K562 (cell line): Measurements from ENCODE around the gene STAU1. TPM values are rescaled to one million over a fixed set of nuclear protein-coding genes. Genes with fewer than 3 reads are reported as not detected.

Source experiments
- ATF1 ChIP-seq, 2 experiments: fragments of 450-650 bp in 1 of 2; IDR thresholded peaks; 2 replicates each; pipeline ENCODE4 v1.6.1; 2016; ENCODE audit warnings: missing compliant biosample characterization in 1 of 2, missing genetic modification characterization in 1 of 2
- CHD4 ChIP-seq: fragments of 200-600 bp; sonication (generic); IDR thresholded peaks from 3 replicates; pipeline ENCODE4 v1.6.1; 2012; ENCODE audit warnings: low read depth, mild to moderate bottlenecking, mixed read lengths, low read length, inconsistent platforms; ENCODE audit not compliant: insufficient read depth, insufficient replicate concordance, poor library complexity, severe bottlenecking
- ETV6 ChIP-seq, 3 experiments: fragments of 150-350 bp in 1 of 3; sonication (generic) in 1 of 3; formaldehyde crosslinking in 1 of 3; IDR thresholded peaks; 2 replicates each; pipeline versions ENCODE4 v1.6.1 to v1.8.0; 2014 to 2022; ENCODE audit warnings: borderline replicate concordance in 2 of 3, low read depth in 2 of 3, antibody characterized with exemption in 1 of 3, low read length in 1 of 3, mild to moderate bottlenecking in 1 of 3, missing genetic modification reagents in 1 of 3
- ZC3H8 ChIP-seq: fragments of 450-650 bp; IDR thresholded peaks from 2 replicates; pipeline ENCODE4 v1.6.1; 2017
- polyA plus RNA-seq, 8 experiments: library from polyadenylated mRNA; depleted of rRNA in 4 of 8; stranded (reverse) in 5 of 8; unstranded in 3 of 8; fragments of >200 nt; fragmentation: Nextera tagmentation in 2 of 8; fragmentation: Illumina TruSeq in 1 of 8; extraction: Ambion mirVana in 2 of 8; extraction: Trizol in 1 of 8; gene quantifications; 2 replicates each; pipeline versions ENCODE4 v1.2.1 to v1.2.3, GENCODE V29; 2011 to 2014; ENCODE audit warnings: inconsistent platforms in 1 of 8, missing spikeins in 1 of 8
- total RNA-seq, 7 experiments: library from RNA; depleted of rRNA in 6 of 7; stranded (reverse); fragments of >200 nt in 6 of 7; fragmentation: Illumina TruSeq in 2 of 7; extraction: Trizol in 2 of 7; gene quantifications; 2 replicates each; pipeline versions ENCODE4 v1.2.1 to v1.2.3, GENCODE V29; 2011 to 2021; ENCODE audit warnings: low replicate concordance in 1 of 7
- TF ChIP-seq, protein P1 (sequence below), 2 experiments: fragments of 450-650 bp; IDR thresholded peaks; 2 replicates each; pipeline ENCODE4 v1.6.1; 2018; ENCODE audit warnings: mild to moderate bottlenecking in 2 of 2, low read depth in 1 of 2; ENCODE audit not compliant: partially characterized antibody in 2 of 2
- TF ChIP-seq, protein P2 (sequence below): fragments of 450-650 bp; conservative IDR thresholded peaks from 2 replicates; pipeline ENCODE4 v1.6.1; 2016; ENCODE audit warnings: missing genetic modification characterization, low read depth, mild to moderate bottlenecking, control low read depth, missing compliant biosample characterization

The STAU1 gene
- total and polyA plus RNA-seq, 9 of the 15 experiments (the other 6 are each of a cell fraction or from before 2014, with no cell fraction given): 18.0 to 106 (median 50.6) TPM

DNA sequence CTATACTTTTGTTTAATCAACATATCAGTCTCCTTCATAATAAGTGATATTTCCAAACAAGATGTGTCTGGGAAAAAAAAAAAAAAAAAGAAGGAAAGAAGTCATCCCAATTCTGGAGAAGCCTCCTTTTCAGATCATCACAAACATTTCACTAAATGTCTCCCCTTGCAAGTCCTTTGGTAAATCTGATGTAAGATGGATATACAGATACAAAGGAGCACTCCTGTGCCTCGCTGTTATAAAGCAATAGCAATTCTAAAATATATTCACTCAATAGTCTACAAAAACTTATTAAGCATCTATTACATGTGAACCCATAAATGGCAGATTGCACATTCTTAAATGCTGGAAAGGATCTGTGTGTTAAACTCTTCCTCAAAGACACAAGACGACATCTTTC lies 17.4 kb downstream of the STAU1 start (continued):
- TF ChIP-seq, protein P1, sequence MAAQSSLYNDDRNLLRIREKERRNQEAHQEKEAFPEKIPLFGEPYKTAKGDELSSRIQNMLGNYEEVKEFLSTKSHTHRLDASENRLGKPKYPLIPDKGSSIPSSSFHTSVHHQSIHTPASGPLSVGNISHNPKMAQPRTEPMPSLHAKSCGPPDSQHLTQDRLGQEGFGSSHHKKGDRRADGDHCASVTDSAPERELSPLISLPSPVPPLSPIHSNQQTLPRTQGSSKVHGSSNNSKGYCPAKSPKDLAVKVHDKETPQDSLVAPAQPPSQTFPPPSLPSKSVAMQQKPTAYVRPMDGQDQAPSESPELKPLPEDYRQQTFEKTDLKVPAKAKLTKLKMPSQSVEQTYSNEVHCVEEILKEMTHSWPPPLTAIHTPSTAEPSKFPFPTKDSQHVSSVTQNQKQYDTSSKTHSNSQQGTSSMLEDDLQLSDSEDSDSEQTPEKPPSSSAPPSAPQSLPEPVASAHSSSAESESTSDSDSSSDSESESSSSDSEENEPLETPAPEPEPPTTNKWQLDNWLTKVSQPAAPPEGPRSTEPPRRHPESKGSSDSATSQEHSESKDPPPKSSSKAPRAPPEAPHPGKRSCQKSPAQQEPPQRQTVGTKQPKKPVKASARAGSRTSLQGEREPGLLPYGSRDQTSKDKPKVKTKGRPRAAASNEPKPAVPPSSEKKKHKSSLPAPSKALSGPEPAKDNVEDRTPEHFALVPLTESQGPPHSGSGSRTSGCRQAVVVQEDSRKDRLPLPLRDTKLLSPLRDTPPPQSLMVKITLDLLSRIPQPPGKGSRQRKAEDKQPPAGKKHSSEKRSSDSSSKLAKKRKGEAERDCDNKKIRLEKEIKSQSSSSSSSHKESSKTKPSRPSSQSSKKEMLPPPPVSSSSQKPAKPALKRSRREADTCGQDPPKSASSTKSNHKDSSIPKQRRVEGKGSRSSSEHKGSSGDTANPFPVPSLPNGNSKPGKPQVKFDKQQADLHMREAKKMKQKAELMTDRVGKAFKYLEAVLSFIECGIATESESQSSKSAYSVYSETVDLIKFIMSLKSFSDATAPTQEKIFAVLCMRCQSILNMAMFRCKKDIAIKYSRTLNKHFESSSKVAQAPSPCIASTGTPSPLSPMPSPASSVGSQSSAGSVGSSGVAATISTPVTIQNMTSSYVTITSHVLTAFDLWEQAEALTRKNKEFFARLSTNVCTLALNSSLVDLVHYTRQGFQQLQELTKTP (IDR thresholded peaks at IDR 0.05; ENCODE audit: low read depth in 1 of 2, partially characterized antibody in 2 of 2): no peak
- TF ChIP-seq ETV6 (IDR thresholded peaks at IDR 0.05; ENCODE audit: borderline replicate concordance in 1 of 2, low read depth in 2 of 2, low read length in 1 of 2): no peak
- TF ChIP-seq ETV6 (CRISPR knock-in tag; IDR thresholded peaks at IDR 0.05; ENCODE audit: borderline replicate concordance): no peak
- no peak for TF ChIP-seq CHD4
- TF ChIP-seq ZC3H8: no peak
- TF ChIP-seq, protein P2, sequence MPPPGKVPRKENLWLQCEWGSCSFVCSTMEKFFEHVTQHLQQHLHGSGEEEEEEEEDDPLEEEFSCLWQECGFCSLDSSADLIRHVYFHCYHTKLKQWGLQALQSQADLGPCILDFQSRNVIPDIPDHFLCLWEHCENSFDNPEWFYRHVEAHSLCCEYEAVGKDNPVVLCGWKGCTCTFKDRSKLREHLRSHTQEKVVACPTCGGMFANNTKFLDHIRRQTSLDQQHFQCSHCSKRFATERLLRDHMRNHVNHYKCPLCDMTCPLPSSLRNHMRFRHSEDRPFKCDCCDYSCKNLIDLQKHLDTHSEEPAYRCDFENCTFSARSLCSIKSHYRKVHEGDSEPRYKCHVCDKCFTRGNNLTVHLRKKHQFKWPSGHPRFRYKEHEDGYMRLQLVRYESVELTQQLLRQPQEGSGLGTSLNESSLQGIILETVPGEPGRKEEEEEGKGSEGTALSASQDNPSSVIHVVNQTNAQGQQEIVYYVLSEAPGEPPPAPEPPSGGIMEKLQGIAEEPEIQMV: no peak
- TF ChIP-seq ATF1 (CRISPR knock-in tag; IDR thresholded peaks at IDR 0.05): no peak
- TF ChIP-seq ATF1 (tag; IDR thresholded peaks at IDR 0.05): no peak
